Stimulated activated CD4-positive, alpha-beta T cell treated with anti-CD3 and anti-CD28 coated beads, Interleukin-15, amount 100 ng/mL, for 1 hour (primary cell): Measurements from ENCODE around the gene CYFIP2.
"Not testable (repeated sequence)": the region's sequence is repeated elsewhere in the genome, so short reads cannot be mapped to it uniquely, and the experiment has no call there.

Source experiments
- DNase-seq, 2 donors: peaks; one replicate each; pipeline ENCODE4 v3.0.0-alpha.2; 2020; ENCODE audit warnings: low read depth in 1 of 2, low spot score in 1 of 2

The CYFIP2 gene

DNA sequence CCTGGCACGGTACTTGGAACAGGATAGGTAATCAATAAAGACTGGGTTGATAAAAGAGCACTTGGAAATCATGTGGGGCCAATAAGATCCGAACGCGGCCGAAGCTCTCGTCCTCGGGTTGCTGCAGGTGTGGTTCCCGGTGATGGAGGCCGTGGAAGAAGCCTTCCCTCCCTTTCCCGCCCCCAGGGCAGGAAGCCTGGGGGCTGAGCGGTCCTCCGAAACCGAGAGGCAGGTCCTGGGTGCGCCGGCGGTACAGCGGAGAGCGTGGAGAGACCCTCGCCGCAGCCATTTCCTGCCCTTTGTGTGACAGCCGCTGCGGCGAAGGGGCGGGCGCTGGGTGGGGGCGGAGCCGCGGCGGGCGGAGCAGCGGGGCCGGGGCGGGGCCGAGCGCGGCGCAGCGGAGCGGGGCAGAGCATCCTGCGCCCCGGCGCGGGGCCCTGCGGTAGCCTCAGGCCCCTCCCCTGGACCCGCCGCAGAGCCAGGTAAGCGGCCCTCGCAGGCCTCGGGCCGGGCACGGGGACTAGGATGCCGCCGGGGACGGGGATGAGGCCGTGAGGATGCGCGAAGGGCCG, at the start of gene CYFIP2:
Gene CYFIP2, plus strand, starts transcription at position 410 of the 572 bp plus-strand sequence. CDS start 19,239 bp downstream, outside the sequence.
- DNase-seq, result peak; percentile 73 to 76

DNA sequence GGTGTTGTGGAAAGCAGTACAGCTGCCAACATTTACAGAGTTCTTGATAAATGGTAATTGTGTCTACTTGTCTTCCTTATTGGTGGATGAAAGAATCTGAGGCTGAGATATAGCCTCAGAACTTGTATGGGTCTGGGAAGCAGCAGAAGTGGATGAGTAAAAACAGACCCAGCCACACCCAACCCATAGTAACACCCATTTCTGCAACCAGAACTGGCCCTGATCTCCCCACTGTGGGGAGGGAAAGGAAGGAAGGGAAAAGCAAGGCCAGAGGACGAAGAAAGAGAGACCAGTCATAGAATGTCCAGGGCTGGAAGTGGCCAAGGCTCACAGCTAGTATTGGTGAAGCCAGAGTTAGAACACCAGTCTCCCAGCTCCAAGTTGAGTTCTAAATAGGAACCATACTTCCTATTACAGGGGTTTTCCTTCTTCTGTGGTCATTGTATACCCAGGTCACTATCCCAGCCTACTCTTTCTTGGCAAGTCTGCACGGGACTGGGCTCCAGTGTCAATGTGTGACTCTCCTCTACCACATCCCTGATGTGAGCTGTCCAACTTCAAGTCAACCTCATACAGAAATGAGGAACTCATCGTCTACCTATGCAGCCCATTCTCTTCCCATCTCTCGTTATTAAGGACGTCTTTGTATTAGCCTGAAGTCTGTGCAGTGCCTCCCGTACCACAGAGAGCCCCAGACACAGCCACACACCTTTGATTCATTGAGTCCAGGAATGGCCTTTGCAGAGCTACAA, 49.4 kb upstream of the CYFIP2 start:
- DNase-seq, result no peak

DNA sequence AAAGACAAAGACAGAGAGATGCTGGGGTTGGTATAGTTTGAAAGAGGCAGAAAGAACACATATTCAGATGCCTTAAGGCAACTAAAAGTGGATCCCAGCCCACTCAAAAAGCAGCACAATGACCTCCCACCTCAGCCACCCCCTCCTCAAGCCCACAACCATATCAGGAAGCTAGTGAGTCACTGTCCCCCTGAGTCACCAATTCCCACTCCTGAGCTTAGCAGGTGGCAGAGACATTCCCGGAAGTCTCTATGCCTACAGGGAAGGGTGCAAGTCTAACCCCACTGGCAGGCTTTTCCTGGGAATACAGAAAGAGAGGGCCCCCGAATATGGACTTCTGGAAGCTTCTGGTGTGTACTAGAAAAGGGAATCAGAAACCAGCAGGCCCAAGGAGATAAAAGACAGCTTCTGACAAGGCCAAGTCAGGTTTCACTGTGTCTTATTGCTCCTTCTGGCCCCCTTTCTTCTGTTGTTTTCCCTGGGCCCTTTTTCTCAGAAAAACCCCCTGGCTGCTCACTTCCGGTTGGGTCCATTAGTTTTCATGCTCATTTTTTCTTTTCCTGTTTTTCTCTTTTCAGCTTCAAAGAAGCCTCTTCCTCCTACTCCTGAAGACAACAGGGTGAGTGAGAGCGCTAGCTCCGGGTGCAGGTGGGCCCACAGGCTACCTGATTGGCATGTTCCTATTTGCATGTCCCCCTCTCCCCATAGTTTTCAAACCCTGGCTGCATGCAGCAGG, 48.5 kb upstream of the CYFIP2 start:
- peak; percentile 28 to 33 for DNase-seq

DNA sequence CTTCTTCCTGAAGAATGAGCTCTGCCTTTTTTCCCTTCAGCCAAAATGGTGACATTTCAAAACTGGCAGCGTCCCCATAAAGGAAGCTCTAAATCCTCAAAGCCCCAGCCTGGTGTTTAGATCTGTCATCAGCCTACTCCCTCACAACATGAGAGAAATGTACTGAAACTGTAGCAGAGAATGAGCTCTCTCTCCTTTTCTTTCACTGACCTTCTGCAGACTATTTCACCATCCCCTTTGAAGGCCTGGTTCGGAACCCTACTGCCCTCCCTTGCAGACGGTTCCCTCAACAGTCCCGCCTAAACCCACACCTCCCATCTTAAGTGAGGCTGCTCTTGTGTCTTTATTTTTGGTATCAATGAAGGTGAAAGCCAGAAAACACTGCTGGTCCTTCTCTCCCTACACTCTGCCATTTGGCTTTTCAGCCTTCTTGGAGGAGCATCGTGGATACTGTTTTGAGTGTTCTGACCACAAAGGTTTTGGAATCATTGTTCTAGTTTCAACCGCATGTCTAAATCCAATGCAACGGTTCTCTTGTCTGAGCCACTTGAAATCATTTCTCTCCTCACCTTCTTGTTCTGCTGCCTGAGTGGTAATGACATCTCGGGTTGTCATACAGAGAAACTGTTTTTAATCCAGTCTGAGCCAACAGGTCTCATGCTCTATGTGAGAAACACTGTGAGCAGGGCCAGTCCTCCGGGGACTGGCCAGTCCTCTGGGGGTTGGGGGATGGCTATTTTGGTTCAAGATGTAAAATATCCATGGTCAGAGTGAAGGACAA, 46.2 kb upstream of the CYFIP2 start:
- no peak for DNase-seq

DNA sequence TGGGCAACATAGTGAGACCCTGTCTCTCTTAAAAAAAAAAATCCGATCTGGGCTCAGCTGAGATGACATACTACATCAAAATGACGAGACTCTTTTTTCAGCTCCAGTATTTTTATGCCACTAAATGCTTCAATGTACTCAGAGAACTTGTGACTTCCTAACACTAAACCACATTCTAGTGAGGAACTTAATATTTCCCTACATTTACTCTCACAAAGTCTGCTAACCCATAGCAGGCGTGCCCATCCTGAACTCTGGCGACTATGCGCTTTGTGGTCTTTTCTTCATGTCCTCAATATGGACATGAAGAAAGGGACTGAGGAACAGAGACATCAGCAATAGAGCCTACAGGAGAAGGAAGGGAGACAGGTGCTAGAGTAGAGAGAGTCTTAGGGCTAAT, 44.0 kb upstream of the CYFIP2 start:
- no peak for DNase-seq

DNA sequence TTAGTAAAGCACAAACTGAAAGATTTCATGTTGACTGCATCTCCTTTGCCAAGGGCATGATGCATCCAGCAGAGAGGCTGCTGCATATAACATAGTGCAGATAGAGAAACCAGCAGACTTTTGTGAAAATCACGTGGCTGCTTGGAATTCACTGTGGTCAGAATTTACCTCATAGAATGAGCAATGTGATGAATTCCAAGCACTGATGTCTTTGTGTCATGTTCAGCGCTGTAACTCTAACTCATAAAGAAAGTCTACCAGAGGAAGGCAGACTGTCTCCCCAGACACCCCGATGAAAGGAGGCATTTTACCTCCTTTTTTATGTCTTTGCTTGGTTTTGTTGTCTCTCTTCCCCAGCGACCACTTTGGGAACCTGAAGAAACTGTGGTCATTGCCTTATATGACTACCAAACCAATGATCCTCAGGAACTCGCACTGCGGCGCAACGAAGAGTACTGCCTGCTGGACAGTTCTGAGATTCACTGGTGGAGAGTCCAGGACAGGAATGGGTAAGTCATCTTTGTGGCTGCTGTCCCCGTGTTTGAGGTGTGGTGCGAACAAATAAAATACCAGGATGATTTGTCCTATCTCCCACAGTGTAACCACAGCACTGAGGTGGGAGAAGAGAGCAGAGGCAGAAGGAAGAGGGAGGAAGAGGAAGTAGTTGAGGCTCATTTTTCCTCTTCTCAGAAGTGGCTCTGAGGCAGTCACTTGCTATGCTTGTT, 43.3 kb upstream of the CYFIP2 start:
- DNase-seq, result peak in 1 of 2 donors; percentile 23

DNA sequence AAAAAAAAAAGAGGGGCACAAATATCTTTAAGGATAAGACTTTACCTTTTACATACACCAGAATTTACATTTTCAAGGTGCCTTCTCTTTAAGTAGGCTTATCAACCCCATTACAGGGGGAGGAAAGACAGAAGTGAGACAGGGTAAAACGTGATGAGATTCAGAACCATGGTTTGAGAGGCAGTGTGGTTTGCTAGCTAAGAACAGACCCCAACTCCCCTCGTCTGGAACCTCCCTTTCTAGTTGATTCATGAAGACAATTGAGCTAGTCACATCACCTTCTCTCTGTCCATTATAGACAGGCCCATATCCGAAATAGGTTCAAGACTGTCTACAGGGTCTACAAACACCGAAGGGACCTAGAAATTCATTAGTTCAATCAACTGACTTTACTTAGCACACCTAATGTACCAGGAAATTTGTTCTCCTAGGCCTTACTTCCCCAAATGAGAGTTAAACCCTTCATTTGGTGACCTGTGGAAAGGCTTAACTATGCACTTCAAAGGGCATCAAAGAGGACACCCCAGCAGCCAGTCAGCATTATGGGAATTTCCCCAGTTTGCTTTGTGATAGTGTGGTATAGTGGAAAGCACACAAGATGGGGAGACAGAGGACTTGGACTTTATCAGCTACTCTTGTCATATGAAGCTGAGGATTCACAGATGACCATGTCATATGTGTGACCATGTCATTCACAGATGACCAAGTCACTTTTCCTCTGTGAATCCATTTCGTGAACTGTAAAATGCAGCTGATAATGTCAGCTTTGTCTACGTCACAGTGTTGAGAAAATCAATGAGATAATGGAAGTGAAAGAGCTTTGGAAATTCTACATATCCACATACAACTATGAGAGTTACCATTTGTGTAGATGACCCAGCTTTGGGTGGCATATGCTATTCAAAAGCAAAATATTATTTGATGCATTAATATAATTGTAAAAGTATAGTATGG, 40.2 kb upstream of the CYFIP2 start:
- DNase-seq, result no peak

DNA sequence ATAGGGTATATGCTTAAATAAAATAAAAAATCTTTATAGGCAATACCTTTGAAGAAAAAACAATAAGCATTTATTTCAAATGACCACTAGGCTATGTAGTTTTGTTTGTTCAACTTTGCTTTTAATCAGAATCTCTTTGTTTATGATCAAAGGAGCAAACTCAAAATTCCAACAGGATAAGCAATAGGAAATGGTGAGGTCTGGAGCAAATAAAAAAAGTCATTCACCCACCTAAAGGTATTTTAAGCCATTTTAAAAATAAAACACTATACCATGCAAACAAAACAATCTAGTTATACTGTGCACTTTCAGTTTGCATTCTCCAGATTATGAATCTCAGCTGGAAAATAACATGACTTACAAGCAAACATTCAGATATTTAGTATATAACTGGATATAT, 35.3 kb upstream of the CYFIP2 start:
- no peak for DNase-seq

DNA sequence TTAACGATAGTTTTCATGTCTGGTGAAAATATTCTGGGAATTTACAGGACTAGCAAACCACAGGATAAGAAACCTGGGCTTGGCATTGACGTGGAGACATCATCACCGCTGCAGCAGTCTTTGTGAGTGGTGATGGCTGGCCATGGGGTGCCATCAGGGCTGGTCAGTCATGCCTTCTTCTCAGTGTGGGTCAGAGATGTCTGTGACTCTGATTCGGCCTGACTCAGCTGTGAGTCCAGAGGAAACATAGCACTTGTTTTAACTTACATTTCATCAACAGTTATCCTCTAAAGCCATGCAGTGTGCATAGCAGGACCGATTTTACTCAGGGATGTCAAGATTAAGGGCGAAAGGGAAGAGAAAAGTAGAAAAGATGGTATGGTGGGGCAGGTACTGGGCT, 33.2 kb upstream of the CYFIP2 start:
- DNase-seq, result no peak

DNA sequence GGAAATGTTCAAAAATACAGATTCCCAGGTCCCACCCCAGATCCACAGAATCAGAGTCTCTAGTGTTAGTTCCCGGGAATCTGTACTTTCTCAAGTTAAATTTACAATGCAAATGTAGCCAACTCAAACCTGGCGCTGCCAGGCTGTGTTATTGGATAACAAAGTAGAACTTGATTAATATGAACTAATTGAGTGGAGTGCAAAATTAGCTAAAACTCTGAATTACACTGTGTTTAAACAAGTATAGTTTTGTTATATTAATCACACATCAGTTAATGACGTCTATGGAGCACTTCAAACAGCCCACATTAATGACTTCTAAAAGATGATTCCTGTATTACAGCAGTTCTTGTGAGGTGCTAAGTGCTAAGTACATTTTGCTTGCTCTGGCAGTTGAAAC, 32.4 kb upstream of the CYFIP2 start:
- no peak for DNase-seq

DNA sequence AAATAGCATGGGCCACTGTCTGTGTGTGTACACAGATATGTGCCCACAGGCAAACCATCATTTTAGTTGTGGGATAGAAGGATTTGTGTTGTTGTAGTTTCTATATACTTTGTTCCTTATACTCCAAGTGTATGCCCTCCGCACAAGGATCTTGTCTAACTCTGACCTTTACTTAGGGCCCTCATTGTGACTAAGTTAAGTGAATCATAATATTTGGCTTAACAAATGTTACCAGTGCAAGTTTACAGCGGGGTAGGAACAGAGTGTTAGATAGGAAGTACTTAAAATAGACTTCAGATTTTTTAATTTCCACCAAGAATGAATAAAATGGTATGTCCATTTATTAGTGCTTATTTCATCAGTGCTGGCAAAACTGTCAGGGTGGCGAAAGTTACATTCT, 29.5 kb upstream of the CYFIP2 start:
- no peak for DNase-seq

DNA sequence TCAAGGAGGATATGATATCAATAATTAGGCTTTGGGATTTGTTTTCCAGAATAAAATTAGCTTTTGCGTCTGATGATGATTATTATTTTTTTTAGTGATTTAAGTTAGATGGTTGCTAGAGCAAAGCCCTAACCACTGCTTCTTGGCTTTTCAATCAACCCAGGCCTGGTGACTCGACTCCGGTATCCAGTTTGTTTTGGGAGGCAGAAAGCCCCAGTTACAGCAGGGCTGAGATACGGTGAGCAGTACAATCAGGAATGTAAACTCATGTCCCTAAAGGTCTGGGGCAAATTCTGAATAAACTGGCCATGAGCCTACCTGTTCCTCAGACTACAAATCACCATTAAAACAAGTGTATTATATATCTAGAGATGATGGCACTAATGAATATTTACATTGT, 24.4 kb upstream of the CYFIP2 start:
- DNase-seq, result no peak

DNA sequence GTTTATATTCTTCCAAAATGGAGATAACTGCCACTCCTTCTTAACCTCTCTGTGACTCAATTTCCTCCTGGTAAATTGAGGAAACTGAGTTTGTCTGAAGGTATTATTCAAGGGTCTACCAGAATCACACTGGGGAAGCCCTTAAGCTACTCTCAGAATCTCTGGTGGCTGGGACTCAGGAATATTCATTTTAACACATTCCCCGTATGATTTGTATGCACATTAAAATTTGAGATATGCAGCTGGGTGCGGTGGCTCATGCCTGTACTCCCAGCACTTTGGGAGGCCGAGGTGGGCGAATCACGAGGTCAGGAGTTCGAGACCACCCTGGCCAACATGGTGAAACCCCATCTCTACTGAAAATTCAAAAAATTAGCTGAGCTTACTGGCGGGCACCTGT, 21.2 kb upstream of the CYFIP2 start:
- not testable (repeated sequence) for DNase-seq

DNA sequence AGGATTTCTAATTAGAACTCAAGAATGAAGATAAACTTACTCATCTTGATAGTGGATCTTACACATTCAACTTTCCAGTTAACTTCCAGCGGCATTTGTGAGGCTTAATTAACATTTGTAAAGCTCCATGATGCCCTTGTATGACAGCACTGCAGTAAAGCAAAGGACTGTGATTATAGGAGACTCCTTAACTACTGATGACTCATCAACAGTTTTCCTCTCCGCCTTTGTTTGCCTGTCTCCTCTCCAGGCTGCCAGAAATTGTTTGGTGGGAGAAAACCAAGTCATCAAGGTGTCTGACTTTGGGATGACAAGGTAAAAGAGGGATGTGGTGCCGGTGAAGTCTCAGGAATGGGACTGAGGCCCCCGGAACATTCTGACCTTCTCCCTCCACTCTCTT, 20.4 kb upstream of the CYFIP2 start:
- no peak for DNase-seq

DNA sequence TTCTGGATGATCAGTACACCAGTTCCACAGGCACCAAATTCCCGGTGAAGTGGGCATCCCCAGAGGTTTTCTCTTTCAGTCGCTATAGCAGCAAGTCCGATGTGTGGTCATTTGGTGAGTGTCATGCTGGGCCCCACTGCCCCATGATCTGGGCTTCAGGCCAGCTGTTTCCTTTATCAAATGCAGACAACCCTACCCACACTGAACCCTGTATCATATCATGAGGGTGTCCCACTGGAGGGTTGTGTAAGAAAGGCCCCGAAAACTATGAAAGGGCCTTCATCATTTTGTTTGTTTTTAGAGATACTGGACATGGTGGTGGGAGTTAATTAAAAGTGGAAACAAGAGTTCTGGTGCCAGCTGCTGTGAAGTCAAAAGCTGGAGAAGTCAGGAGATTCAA, 20.0 kb upstream of the CYFIP2 start:
- DNase-seq, result no peak

DNA sequence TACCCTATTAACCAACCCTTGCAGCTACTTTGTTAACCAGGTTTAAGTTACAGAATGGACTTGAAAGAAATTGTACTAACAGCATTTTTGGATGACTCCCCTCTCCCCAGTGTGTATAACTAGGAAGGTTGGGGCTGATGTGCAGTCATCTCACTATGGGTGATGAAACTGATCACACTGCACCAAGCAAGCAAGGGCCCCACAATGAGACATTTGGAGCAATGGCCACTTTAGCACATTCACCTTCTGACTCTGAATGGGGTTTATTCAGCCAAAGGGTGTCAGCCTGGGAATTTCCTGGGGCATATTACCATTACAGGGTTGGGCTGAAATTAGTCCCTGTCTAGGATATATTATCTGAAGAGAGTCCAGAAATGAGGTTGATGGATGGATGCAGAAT, 18.7 kb upstream of the CYFIP2 start:
- no peak for DNase-seq

DNA sequence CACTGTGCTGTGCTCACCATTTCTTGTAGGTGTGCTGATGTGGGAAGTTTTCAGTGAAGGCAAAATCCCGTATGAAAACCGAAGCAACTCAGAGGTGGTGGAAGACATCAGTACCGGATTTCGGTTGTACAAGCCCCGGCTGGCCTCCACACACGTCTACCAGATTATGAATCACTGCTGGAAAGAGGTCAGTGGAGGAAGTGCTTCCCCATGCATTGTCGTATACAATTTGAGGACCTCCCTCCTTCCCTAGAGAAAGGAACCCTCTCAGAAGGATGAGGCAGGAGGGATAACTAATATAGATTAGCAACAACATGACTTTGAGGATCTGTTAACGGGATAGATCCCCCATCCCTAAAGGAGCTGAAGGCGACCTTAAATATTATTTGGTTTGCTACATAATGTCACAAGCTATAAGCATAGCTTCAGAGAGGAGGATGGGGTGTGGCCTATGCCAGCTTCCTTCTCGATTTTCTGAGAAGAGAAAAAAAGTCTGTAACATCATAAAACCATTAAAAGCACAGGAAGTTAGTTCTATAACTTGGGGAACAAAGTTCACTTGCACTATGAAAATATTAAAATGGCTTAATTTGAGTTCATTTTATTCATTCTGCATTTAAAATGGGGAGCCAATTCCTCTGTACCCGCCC, 17.0 kb upstream of the CYFIP2 start:
- DNase-seq, result no peak

DNA sequence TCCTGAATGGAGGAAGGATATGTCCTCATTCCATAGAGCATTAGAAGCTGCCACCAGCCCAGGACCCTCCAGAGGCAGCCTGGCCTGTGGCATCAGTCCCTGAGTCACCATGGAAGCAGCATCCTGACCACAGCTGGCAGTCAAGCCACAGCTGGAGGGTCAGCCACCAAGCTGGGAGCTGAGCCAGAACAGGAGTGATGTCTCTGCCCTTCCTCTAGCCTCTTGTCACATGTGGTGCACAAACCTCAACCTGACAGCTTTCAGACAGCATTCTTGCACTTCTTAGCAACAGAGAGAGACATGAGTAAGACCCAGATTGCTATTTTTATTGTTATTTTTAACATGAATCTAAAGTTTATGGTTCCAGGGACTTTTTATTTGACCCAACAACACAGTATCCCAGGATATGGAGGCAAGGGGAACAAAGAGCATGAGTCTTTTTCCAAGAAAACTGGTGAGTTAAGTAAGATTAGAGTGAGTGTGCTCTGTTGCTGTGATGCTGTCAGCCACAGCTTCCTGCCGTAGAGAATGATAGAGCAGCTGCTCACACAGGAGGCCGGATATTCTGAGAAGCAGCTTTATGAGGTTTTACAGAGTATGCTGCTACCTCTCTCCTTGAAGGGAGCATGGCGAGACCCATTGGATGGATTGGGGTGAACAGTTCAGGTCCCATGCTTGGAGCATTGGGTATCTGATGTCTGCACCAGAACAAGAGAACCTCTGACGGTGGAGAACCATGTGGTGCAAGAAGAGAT, 13.0 kb upstream of the CYFIP2 start:
- peak in 1 of 2 donors; percentile 46 for DNase-seq

DNA sequence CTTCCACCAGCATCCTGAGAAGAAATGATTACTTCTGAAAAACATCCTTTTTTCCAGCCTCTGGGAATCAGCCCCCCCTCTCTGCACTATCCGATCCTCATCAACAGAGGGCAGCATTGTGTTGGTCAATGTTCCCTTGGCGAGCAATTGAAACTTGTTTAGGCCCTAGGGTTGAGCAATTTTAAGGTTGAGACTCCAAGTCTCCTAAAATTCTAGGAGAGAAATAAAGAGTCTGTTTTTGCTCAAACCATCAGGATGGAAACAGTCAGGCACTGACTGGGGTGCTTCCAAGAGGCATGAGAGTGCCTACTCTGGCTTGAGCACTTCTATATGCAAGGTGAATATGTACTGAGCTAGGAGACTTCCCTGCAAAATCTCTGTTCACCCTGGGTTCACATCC, 12.4 kb upstream of the CYFIP2 start:
- DNase-seq, result no peak
